HG02938 (cell line): Measurements from ENCODE around the gene MTFP1.
"Not testable (repeated sequence)": the region's sequence is repeated elsewhere in the genome, so short reads cannot be mapped to it uniquely, and the experiment has no call there.

ENCODE experiments used
- ATAC-seq: cut with Tn5 transposase; IDR thresholded peaks from one replicate; pipeline ENCODE4 v1.9.1; 2021; ENCODE audit warnings: mild to moderate bottlenecking, moderate library complexity; ENCODE audit not compliant: unreplicated experiment

Gene MTFP1

DNA sequence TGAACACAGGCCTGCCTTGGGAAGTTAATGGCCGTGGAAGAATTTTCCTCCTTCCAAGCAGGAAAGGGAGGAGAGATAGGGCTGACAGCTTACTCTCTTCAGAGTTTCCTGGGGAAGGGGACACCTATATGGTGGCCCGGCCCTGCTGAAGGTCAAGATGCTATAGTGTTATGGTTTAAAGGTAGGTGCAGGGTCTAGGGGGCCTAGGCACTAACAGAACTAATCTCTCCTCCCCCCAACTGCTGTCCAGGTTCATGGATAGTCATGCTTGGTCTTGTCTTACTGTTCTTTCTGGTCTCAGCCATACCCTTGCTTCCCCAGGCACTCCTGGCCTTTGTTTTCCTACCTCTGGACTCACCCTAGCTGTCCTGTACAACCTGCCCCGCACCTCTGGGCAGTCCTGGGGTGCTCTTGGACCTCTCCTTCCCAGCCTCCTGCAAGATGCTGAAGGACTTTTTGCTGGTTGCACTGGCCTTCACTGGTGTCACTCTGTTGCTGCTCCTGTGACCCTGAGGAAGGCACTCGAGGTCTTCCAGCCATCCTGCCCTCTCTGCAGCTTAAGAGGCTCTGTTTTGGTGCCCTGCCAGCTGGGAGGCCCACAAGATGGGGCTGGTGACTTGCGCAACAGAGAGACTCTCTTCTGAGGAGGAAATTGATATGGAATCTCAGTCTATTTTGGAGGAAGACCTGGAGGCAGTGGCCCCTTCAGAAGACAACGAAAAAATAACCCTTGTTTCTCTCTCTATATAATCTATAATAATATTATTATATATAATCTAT, 28.4 kb downstream of the MTFP1 start:
- ATAC-seq = no peak

GRCh38 chr22:30455075-30455840, 29.7 kb downstream of the MTFP1 start:
- ATAC-seq = no peak

GRCh38 chr22:30457981-30458380, 32.4 kb downstream of the MTFP1 start:
- no peak for ATAC-seq

- ATAC-seq = no peak
Observed at GRCh38 chr22:30459181-30460052, 33.8 kb downstream of the MTFP1 start.

DNA sequence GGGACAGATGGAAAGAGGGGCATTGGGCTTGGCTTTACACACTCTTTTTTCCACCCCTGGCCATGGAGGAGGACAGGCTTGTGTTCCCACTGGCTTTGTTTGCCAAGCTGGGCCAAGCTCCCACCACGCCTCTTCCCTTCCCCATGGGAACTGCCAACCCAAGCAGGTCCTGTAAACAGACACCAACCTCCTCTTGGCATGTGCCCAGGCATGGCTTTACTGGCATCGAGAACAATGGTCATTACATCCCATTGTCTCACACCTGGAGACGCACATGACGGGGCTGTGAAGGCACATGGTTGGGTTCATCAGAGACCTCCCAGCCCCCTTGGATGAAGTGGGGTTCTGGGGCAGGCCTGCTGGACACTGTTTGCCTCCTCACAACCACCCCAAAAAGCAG, 34.6 kb downstream of the MTFP1 start:
- ATAC-seq = no peak

DNA sequence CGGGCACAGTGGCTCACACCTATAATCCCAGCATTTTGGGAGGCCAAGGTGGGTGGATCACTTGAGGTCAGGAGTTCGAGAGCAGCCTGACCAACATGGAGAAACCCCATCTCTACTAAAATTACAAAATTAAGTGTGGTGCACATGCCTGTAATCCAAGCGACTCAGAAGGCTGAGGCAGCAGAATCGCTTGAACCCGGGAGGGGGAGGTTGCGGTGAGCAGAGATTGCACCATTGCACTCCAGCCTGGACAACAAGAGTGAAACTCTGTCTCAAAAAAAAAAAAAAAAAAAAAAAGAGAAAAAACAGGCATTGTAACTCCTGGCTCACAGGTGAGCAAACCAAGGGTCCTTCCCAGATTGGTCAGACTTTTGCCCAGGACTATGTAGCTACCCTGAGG, 35.0 kb downstream of the MTFP1 start:
- not testable (repeated sequence) for ATAC-seq

DNA sequence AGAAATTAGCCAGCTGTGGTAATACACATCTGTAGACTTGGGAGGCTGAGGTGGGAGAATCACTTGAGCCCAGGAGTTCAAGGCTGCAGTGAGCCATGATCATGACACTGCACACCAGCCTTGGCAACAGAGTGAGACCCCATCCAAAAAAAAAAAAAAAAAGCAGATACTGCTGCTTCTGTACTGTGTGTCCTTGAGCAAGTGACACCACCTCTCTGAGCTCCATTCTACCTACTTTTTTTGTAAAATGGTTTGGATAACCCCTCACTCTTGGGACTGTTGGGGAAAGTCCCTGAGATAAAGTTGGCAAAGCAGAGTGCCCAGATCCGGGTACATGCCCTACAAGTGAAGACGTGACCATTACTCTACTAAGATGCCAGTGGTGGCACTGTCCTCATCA, 43.6 kb downstream of the MTFP1 start:
- no peak for ATAC-seq

DNA sequence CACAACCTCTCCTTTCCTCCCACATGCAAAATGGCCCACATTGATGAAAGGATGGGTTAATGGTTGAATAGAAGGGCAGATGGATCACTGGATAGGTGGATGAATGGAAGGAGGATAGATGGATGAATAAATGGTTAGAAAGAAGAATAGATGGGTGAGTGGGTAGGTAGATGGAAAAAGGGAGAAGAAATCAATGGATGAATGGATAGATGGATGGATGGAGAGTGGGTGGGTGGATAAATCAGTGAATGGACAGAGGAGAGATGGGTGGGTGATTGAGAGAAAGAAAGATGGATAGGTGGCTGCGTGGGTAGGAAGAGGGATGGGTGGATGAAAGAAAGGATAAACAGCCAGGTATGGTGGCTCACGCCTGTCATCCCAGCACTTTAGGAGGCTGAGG, 45.1 kb downstream of the MTFP1 start:
- ATAC-seq = no peak

GRCh38 chr22:30471616-30472318, 46.2 kb downstream of the MTFP1 start, which contains the start of gene SEC14L3:
Gene SEC14L3 (minus strand): TSS chr22:30472017. CDS start chr22:30471958, 59 bp downstream.
- no peak for ATAC-seq

DNA sequence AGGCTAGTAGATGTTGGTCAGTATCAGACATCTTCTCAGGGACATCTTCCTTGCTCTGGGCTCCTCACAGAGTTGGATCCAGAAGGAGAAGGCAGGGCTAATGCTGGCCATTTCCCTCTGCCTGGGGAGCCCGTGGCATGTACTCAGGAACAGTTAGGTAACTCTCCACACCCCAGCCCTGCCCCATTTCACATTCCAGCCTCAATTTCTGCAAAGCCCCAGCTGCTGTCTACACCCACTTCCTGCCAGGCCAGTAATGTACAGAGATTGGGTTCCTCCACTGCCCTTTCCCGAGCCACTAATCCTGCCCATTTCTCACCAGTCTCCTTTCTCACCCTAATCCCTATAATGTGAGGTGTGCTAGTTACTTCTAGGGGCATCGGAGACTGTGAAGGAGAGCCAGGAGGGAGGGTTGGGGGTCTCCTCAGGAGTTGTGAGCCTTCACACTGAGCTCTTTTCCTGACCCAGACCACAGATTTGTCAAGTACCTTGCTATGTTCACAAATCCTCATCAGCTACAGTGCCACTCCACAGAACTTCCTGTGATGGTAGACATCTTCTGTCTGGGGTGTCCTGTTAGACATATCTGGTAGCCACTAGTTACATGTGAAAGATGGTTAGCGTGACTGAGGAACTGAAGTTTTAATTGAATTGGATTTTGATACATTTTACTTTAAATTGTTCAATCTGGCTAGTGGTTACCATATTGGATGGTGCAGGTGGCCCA, 47.6 kb downstream of the MTFP1 start:
- no peak for ATAC-seq

DNA sequence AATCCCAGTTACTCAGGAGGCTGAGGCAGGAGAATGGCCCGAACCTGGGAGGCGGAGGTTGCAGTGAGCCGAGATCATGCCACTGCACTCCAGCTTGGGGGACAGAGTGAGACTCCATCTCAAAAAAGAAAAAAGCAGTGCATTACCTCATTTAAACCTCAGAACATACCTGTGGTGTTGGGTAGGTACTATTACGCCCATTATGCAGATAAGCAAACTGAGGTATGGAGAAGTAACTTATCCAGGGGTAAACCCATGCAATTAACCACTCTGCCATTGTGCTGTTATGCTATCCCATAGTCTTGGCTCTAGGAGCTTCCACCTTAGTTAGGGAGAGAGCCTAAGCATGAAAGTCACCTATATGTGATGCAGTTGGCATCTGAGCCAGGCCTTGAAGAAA, 48.6 kb downstream of the MTFP1 start:
- ATAC-seq = no peak

GRCh38 chr22:30474683-30475424, 49.3 kb downstream of the MTFP1 start:
- ATAC-seq = no peak
